NK-92 treated with Interleukin-12 subunit alpha and Interleukin-12 subunit beta, amount 100 ng/mL, for 24 hours (cell line): ENCODE data around the gene RNF149.

ENCODE experiments used
- DNase-seq: peaks from one replicate; lab custom pipeline; 2025; lab: John Stamatoyannopoulos, UW

The RNF149 gene

GRCh38 chr2:101295895-101296294 is 12.6 kb downstream of the RNF149 start:
- no peak for DNase-seq

GRCh38 chr2:101294861-101295260 is 13.6 kb downstream of the RNF149 start:
- DNase-seq = no peak

- DNase-seq = no peak
Observed at GRCh38 chr2:101293544-101293943, 15.0 kb downstream of the RNF149 start.

GRCh38 chr2:101291973-101292372 is 16.5 kb downstream of the RNF149 start:
- no peak for DNase-seq

- no peak for DNase-seq
Observed at GRCh38 chr2:101290711-101291110, 17.8 kb downstream of the RNF149 start.

GRCh38 chr2:101287303-101287702 is 21.2 kb downstream of the RNF149 start:
- no peak for DNase-seq

GRCh38 chr2:101286684-101287083 is 21.8 kb downstream of the RNF149 start:
- no peak for DNase-seq

GRCh38 chr2:101282980-101283379 is 25.5 kb downstream of the RNF149 start:
- DNase-seq = no peak

GRCh38 chr2:101281482-101281881 is 27.0 kb downstream of the RNF149 start:
- DNase-seq = no peak

- no peak for DNase-seq
Observed at GRCh38 chr2:101278925-101279324, 29.6 kb downstream of the RNF149 start.

- no peak for DNase-seq
Observed at GRCh38 chr2:101277111-101277510, 31.4 kb downstream of the RNF149 start.

GRCh38 chr2:101274142-101274541 is 34.4 kb downstream of the RNF149 start:
- no peak for DNase-seq

GRCh38 chr2:101273056-101273455 is 35.4 kb downstream of the RNF149 start:
- DNase-seq = no peak

GRCh38 chr2:101272045-101272784 is 36.3 kb downstream of the RNF149 start:
- DNase-seq = no peak

GRCh38 chr2:101270700-101271259 is 37.7 kb downstream of the RNF149 start:
- DNase-seq = no peak

GRCh38 chr2:101267671-101268656 is 40.5 kb downstream of the RNF149 start:
- DNase-seq = no peak

GRCh38 chr2:101265893-101266499 is 42.5 kb downstream of the RNF149 start:
- no peak for DNase-seq

GRCh38 chr2:101264360-101264939 is 44.1 kb downstream of the RNF149 start:
- DNase-seq = no peak

GRCh38 chr2:101263377-101263800 is 45.1 kb downstream of the RNF149 start:
- no peak for DNase-seq

GRCh38 chr2:101262142-101262541 is 46.4 kb downstream of the RNF149 start:
- no peak for DNase-seq

- no peak for DNase-seq
Observed at GRCh38 chr2:101258804-101259203, 49.7 kb downstream of the RNF149 start.

- DNase-seq = no peak
Observed at GRCh38 chr2:101256316-101256715, 52.2 kb downstream of the RNF149 start.
